Measurements from ENCODE around the gene FCER1G.

DNA sequence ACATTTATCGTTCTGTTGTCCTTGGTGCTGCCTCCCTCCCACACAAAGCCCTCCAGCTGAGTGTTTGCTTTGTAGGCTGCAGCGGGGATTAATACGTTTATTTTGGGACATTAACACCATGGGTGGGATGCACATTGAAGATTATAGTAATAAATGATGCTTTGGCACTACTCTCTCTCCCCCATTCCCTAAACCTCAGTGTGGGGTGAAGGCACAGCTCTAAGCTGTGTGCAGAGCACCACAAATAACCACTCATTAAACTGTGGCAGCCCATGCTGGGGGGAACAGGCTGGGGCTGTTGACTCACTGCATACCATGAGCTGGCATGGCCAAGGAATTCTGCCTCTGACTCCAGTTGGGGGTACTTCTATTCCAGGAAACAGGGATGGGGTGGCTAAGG is 51.1 kb downstream of the FCER1G start:
- TF ChIP-seq, protein P1, sequence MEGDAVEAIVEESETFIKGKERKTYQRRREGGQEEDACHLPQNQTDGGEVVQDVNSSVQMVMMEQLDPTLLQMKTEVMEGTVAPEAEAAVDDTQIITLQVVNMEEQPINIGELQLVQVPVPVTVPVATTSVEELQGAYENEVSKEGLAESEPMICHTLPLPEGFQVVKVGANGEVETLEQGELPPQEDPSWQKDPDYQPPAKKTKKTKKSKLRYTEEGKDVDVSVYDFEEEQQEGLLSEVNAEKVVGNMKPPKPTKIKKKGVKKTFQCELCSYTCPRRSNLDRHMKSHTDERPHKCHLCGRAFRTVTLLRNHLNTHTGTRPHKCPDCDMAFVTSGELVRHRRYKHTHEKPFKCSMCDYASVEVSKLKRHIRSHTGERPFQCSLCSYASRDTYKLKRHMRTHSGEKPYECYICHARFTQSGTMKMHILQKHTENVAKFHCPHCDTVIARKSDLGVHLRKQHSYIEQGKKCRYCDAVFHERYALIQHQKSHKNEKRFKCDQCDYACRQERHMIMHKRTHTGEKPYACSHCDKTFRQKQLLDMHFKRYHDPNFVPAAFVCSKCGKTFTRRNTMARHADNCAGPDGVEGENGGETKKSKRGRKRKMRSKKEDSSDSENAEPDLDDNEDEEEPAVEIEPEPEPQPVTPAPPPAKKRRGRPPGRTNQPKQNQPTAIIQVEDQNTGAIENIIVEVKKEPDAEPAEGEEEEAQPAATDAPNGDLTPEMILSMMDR (conservative IDR thresholded peaks at IDR 0.05): no peak
- TF ChIP-seq EZH2 (IDR thresholded peaks at IDR 0.05; ENCODE audit: low read depth): no peak

Measured in PC-9 (cell line).